Stimulated activated naive CD4-positive, alpha-beta T cell treated with Interleukin-2 at 50 U/mL for 16 hours (primary cell): ENCODE measurements around the gene CYP3A5.
"Not testable (repeated sequence)": the region's sequence is repeated elsewhere in the genome, so short reads cannot be mapped to it uniquely, and the experiment has no call there.

Experiments used
- DNase-seq: peaks from one replicate; lab custom pipeline; 2025; lab: John Stamatoyannopoulos, UW

Gene CYP3A5

GRCh38 chr7:99685871-99686608 is 6.2 kb upstream of the CYP3A5 start:
- not testable (repeated sequence) for DNase-seq

- DNase-seq = no peak
These were observed 5.4 kb upstream of the CYP3A5 start for GRCh38 chr7:99685129-99685758.

- no peak for DNase-seq
These were observed 780 bp downstream of the CYP3A5 start for GRCh38 chr7:99679032-99679399.

- no peak for DNase-seq
These were observed 2.1 kb downstream of the CYP3A5 start for GRCh38 chr7:99677648-99678045.

GRCh38 chr7:99677013-99677647 is 2.7 kb downstream of the CYP3A5 start:
- DNase-seq = no peak

GRCh38 chr7:99674995-99675742 is 4.6 kb downstream of the CYP3A5 start:
- no peak for DNase-seq

GRCh38 chr7:99672573-99672972 is 7.2 kb downstream of the CYP3A5 start:
- DNase-seq = no peak

GRCh38 chr7:99669782-99670181 is 10.0 kb downstream of the CYP3A5 start:
- no peak for DNase-seq

- no peak for DNase-seq
These were observed 11.3 kb downstream of the CYP3A5 start for GRCh38 chr7:99668541-99668940.

GRCh38 chr7:99667179-99667578 is 12.6 kb downstream of the CYP3A5 start:
- DNase-seq = no peak

GRCh38 chr7:99666013-99666395 is 13.8 kb downstream of the CYP3A5 start:
- DNase-seq = no peak

GRCh38 chr7:99665312-99666012 is 14.3 kb downstream of the CYP3A5 start:
- DNase-seq = no peak

- not testable (repeated sequence) for DNase-seq
These were observed 21.9 kb downstream of the CYP3A5 start for GRCh38 chr7:99657879-99658278.

GRCh38 chr7:99654626-99655025 is 25.2 kb downstream of the CYP3A5 start:
- not testable (repeated sequence) for DNase-seq

- DNase-seq = no peak
These were observed 26.0 kb downstream of the CYP3A5 start for GRCh38 chr7:99653754-99654153.

GRCh38 chr7:99653269-99653668 is 26.5 kb downstream of the CYP3A5 start:
- DNase-seq = not testable (repeated sequence)

- DNase-seq = no peak
These were observed 27.1 kb downstream of the CYP3A5 start for GRCh38 chr7:99652671-99653070.

- no peak for DNase-seq
These were observed 28.5 kb downstream of the CYP3A5 start for GRCh38 chr7:99651290-99651689.

- DNase-seq = no peak
These were observed 31.0 kb downstream of the CYP3A5 start for GRCh38 chr7:99648843-99649242.

GRCh38 chr7:99645590-99645989 is 34.2 kb downstream of the CYP3A5 start:
- no peak for DNase-seq

GRCh38 chr7:99644431-99644830 is 35.4 kb downstream of the CYP3A5 start:
- no peak for DNase-seq

GRCh38 chr7:99643464-99643863 is 36.3 kb downstream of the CYP3A5 start:
- no peak for DNase-seq
